Measurements from ENCODE around the gene UGT1A9.

UGT1A9 gene

GRCh38 chr2:233813236-233814055 is 141.7 kb downstream of the UGT1A9 start:
- TF ChIP-seq SIN3A (IDR thresholded peaks at IDR 0.05; ENCODE audit: borderline replicate concordance, insufficient read depth, low read length) (no peak), FOXP2 (optimal IDR thresholded peaks at IDR 0.05; ENCODE audit: borderline replicate concordance, extremely low read depth, extremely low read length, insufficient read depth) (no peak), TAF1 (IDR thresholded peaks at IDR 0.05; ENCODE audit: borderline replicate concordance, insufficient read depth, low read length) (no peak), REST (IDR thresholded peaks at IDR 0.05; ENCODE audit: insufficient read depth in 1 of 2, low read depth in 2 of 2, low read length in 2 of 2) (no peak), POLR2AphosphoS5 (IDR thresholded peaks at IDR 0.05; ENCODE audit: low read depth, low read length) (no peak)

- TF ChIP-seq POLR2AphosphoS5 (IDR thresholded peaks at IDR 0.05; ENCODE audit: low read depth, low read length), result no peak
- TF ChIP-seq REST (IDR thresholded peaks at IDR 0.05; ENCODE audit: insufficient read depth in 1 of 2, low read depth in 2 of 2, low read length in 2 of 2), result no peak
- no peak for TF ChIP-seq TAF1 (IDR thresholded peaks at IDR 0.05; ENCODE audit: borderline replicate concordance, insufficient read depth, low read length)
- no peak for TF ChIP-seq FOXP2 (optimal IDR thresholded peaks at IDR 0.05; ENCODE audit: borderline replicate concordance, extremely low read depth, extremely low read length, insufficient read depth)
- no peak for TF ChIP-seq SIN3A (IDR thresholded peaks at IDR 0.05; ENCODE audit: borderline replicate concordance, insufficient read depth, low read length)
Observed at GRCh38 chr2:233814056-233814835, 142.5 kb downstream of the UGT1A9 start.

GRCh38 chr2:233815861-233816260 is 144.2 kb downstream of the UGT1A9 start:
- TF ChIP-seq SIN3A (IDR thresholded peaks at IDR 0.05; ENCODE audit: borderline replicate concordance, insufficient read depth, low read length), result no peak

GRCh38 chr2:233816334-233816733 is 144.6 kb downstream of the UGT1A9 start:
- TF ChIP-seq TAF1 (IDR thresholded peaks at IDR 0.05; ENCODE audit: borderline replicate concordance, insufficient read depth, low read length), result no peak
- no peak for TF ChIP-seq FOXP2 (optimal IDR thresholded peaks at IDR 0.05; ENCODE audit: borderline replicate concordance, extremely low read depth, extremely low read length, insufficient read depth)
- no peak for TF ChIP-seq POLR2AphosphoS5 (IDR thresholded peaks at IDR 0.05; ENCODE audit: low read depth, low read length)
- no peak for TF ChIP-seq SIN3A (IDR thresholded peaks at IDR 0.05; ENCODE audit: borderline replicate concordance, insufficient read depth, low read length)
- TF ChIP-seq REST (IDR thresholded peaks at IDR 0.05; ENCODE audit: insufficient read depth in 1 of 2, low read depth in 2 of 2, low read length in 2 of 2), result no peak

- TF ChIP-seq SIN3A (IDR thresholded peaks at IDR 0.05; ENCODE audit: borderline replicate concordance, insufficient read depth, low read length), result no peak
- TF ChIP-seq REST (IDR thresholded peaks at IDR 0.05; ENCODE audit: insufficient read depth in 1 of 2, low read depth in 2 of 2, low read length in 2 of 2), result no peak
- TF ChIP-seq POLR2AphosphoS5 (IDR thresholded peaks at IDR 0.05; ENCODE audit: low read depth, low read length), result no peak
- TF ChIP-seq TAF1 (IDR thresholded peaks at IDR 0.05; ENCODE audit: borderline replicate concordance, insufficient read depth, low read length), result no peak
- no peak for TF ChIP-seq FOXP2 (optimal IDR thresholded peaks at IDR 0.05; ENCODE audit: borderline replicate concordance, extremely low read depth, extremely low read length, insufficient read depth)
Observed at GRCh38 chr2:233816771-233817170, 145.1 kb downstream of the UGT1A9 start.
